OCI-LY3 (cell line): ENCODE measurements around the gene COPZ2.

ENCODE experiments used
- EZH2phosphoT487 ChIP-seq: fragments of 200-600 bp; shearing (Covaris generic); IDR thresholded peaks from 2 replicates; pipeline ENCODE4 v1.6.1; 2018; ENCODE audit warnings: antibody characterized with exemption, mixed run types, low read depth
- TF ChIP-seq, protein P1 (sequence below): fragments of 200-600, 300-600 bp; sonication (generic); IDR thresholded peaks from 2 replicates; pipeline ENCODE4 v1.5.1; 2014; ENCODE audit warnings: antibody characterized with exemption, low read length, low read depth

DNA sequence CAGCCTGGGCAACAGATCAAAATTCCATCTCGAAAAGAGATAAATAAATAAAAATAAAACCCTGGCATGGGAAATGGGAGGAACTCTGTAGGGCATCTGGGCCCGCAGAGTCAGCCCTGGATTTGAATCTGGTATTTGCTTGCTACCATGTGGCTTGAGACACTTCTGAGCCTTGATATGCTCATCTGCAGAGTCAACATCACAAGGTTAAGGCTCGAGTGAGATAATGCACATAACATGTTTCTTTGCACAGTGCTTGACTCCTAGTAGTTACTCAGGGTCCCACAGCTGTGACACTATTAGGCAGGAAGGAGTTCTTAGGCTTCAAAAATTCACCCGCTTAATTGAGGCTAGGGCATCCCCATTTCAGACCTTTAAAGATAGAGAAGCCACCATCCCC is 45.4 kb downstream of the COPZ2 start:
- TF ChIP-seq, protein P1, sequence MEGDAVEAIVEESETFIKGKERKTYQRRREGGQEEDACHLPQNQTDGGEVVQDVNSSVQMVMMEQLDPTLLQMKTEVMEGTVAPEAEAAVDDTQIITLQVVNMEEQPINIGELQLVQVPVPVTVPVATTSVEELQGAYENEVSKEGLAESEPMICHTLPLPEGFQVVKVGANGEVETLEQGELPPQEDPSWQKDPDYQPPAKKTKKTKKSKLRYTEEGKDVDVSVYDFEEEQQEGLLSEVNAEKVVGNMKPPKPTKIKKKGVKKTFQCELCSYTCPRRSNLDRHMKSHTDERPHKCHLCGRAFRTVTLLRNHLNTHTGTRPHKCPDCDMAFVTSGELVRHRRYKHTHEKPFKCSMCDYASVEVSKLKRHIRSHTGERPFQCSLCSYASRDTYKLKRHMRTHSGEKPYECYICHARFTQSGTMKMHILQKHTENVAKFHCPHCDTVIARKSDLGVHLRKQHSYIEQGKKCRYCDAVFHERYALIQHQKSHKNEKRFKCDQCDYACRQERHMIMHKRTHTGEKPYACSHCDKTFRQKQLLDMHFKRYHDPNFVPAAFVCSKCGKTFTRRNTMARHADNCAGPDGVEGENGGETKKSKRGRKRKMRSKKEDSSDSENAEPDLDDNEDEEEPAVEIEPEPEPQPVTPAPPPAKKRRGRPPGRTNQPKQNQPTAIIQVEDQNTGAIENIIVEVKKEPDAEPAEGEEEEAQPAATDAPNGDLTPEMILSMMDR: no peak
- no peak for TF ChIP-seq EZH2phosphoT487
